Measurements from ENCODE around the gene PPM1L. TPM values are rescaled to one million over a fixed set of nuclear protein-coding genes. Genes with fewer than 3 reads are reported as not detected.

PPM1L gene
- total RNA-seq, 2 donors from 2014 or later, result 13.3 to 25.3 TPM

GRCh38 chr3:161107311-161107710, 351.3 kb downstream of the PPM1L start:
- H3K36me3 ChIP-seq, result peaks cover 2% of the 10 kb centered on the region
- no peak for TF ChIP-seq CTCF (IDR thresholded peaks at IDR 0.05)
- no peak for DNase-seq (ENCODE audit: low spot score)
- no peaks in the 10 kb centered on the region for H3K27me3 ChIP-seq (replicated peaks; ENCODE audit: insufficient read depth)
- no peak for ATAC-seq (ENCODE audit: insufficient number of reproducible peaks, low FRiP score, low read depth)
- no peak overlapping the region for H3K4me3 ChIP-seq
- H3K27ac ChIP-seq, result no peak overlapping the region
- H3K4me1 ChIP-seq (ENCODE audit: control insufficient read depth in 1 of 2, low read depth in 2 of 2), result peaks cover 0 to 9% of the 10 kb centered on the region in 2 donors
- H3K9me3 ChIP-seq, result no peaks in the 10 kb centered on the region

GRCh38 chr3:161108840-161109239, 352.8 kb downstream of the PPM1L start:
- peaks cover 2% of the 10 kb centered on the region for H3K36me3 ChIP-seq
- no peak overlapping the region for H3K4me3 ChIP-seq
- ATAC-seq (ENCODE audit: insufficient number of reproducible peaks, low FRiP score, low read depth) (no peak), DNase-seq (ENCODE audit: low spot score) (no peak)
- peaks cover 0 to 1% of the 10 kb centered on the region in 2 donors for H3K4me1 ChIP-seq (ENCODE audit: control insufficient read depth in 1 of 2, low read depth in 2 of 2)
- no peaks in the 10 kb centered on the region for H3K9me3 ChIP-seq
- H3K27me3 ChIP-seq (replicated peaks; ENCODE audit: insufficient read depth), result no peaks in the 10 kb centered on the region
- no peak overlapping the region for H3K27ac ChIP-seq
- TF ChIP-seq CTCF (IDR thresholded peaks at IDR 0.05), result no peak

GRCh38 chr3:161117646-161118045, 361.6 kb downstream of the PPM1L start:
- DNase-seq (ENCODE audit: low spot score) (no peak), ATAC-seq (ENCODE audit: insufficient number of reproducible peaks, low FRiP score, low read depth) (no peak)
- peaks cover 46% of the 10 kb centered on the region for H3K9me3 ChIP-seq
- no peak overlapping the region for H3K27ac ChIP-seq
- no peaks in the 10 kb centered on the region for H3K27me3 ChIP-seq (replicated peaks; ENCODE audit: insufficient read depth)
- no peak overlapping the region for H3K4me3 ChIP-seq
- TF ChIP-seq CTCF (IDR thresholded peaks at IDR 0.05), result no peak
- no peaks in the 10 kb centered on the region for H3K36me3 ChIP-seq
- no peaks in the 10 kb centered on the region for H3K4me1 ChIP-seq (ENCODE audit: control insufficient read depth in 1 of 2, low read depth in 2 of 2)

- Histone ChIP-seq H3K27ac (no peak overlapping the region), H3K4me3 (no peak overlapping the region), H3K36me3 (no peaks in the 10 kb centered on the region), H3K9me3 (peaks cover 27% of the 10 kb centered on the region), H3K4me1 (ENCODE audit: control insufficient read depth in 1 of 2, low read depth in 2 of 2) (peaks cover 5 to 10% of the 10 kb centered on the region in 2 donors), H3K27me3 (replicated peaks; ENCODE audit: insufficient read depth) (no peaks in the 10 kb centered on the region)
- DNase-seq (ENCODE audit: low spot score) (no peak), ATAC-seq (ENCODE audit: insufficient number of reproducible peaks, low FRiP score, low read depth) (no peak)
- no peak for TF ChIP-seq CTCF (IDR thresholded peaks at IDR 0.05)
Measured at GRCh38 chr3:161126495-161126894, 370.5 kb downstream of the PPM1L start.

Other genes with a start within 250 kb of the PPM1L start
- 10 to 100 TPM; 24.2 to 58.1 TPM for gene KPNA4, start 190.7 kb upstream of the PPM1L start, total RNA-seq
- gene ARL14, start 79.1 kb upstream of the PPM1L start, total RNA-seq, result under 1 TPM in 1 of 2 donors, not detected in 1; 0.85 TPM

Measured in thoracic aorta (tissue), 2 donors.